SU-DHL-6 (cell line): ENCODE data around the gene OR52D1.

Experiments
- H2AFZ ChIP-seq: fragments of 200-600 bp; sonication (generic); 2 replicates; pipeline ENCODE4 v1.6.1; 2014; ENCODE audit warnings: low read depth, mild to moderate bottlenecking, moderate library complexity, mixed read lengths, antibody characterized with exemption, low read length; ENCODE audit not compliant: severe bottlenecking
- H3F3A ChIP-seq: fragments of 200-600 bp; shearing (Covaris generic); 2 replicates; pipeline ENCODE4 v1.6.0; 2016; ENCODE audit warnings: antibody characterized with exemption, mild to moderate bottlenecking; ENCODE audit not compliant: insufficient read depth
- H3K27ac ChIP-seq: fragments of 200-600 bp; sonication (generic); 2 replicates; pipeline ENCODE4 v1.5.1; 2016; ENCODE audit warnings: low read depth, mild to moderate bottlenecking, low read length, moderate library complexity, mixed read lengths
- H3K27me3 ChIP-seq: fragments of 200-600 bp; sonication (generic), shearing (Covaris generic); 2 replicates; pipeline ENCODE4 v1.6.0; 2014; ENCODE audit warnings: mild to moderate bottlenecking, low read length
- H3K36me3 ChIP-seq: fragments of 200-600 bp; sonication (generic); 2 replicates; pipeline ENCODE4 v1.6.1; 2014; ENCODE audit warnings: mild to moderate bottlenecking, low read length, mixed read lengths
- H3K4me2 ChIP-seq: fragments of 300-600, 200-600 bp; shearing (Covaris generic), sonication (generic); 2 replicates; pipeline ENCODE4 v1.6.0; 2014; ENCODE audit warnings: low read length, low read depth, mild to moderate bottlenecking; ENCODE audit not compliant: poor library complexity, severe bottlenecking
- H3K4me3 ChIP-seq: fragments of 200-600 bp; sonication (generic); 2 replicates; pipeline ENCODE4 v1.5.1; 2014; ENCODE audit warnings: antibody characterized with exemption, low read length, mild to moderate bottlenecking, mixed read lengths; ENCODE audit not compliant: insufficient read depth, poor library complexity, severe bottlenecking
- H3K79me2 ChIP-seq: fragments of 200-600 bp; sonication (generic); 2 replicates; pipeline ENCODE4 v1.6.1; 2014; ENCODE audit warnings: mild to moderate bottlenecking, low read length, moderate library complexity; ENCODE audit not compliant: insufficient read depth
- H3K9ac ChIP-seq: fragments of 200-600 bp; sonication (generic); 2 replicates; pipeline ENCODE4 v1.7.0; 2014; ENCODE audit warnings: mild to moderate bottlenecking, low read length
- H3K9me2 ChIP-seq: fragments of 200-600 bp; sonication (generic); replicated peaks from 2 replicates; pipeline ENCODE4 v1.6.1; 2014; ENCODE audit warnings: low read length; ENCODE audit not compliant: insufficient read depth
- H3K9me3 ChIP-seq: fragments of 200-600 bp; sonication (generic); 2 replicates; pipeline ENCODE4 v1.6.1; 2014; ENCODE audit warnings: low read length, mixed read lengths; ENCODE audit not compliant: insufficient read depth
- H4K20me1 ChIP-seq: fragments of 200-600 bp; sonication (generic); 2 replicates; pipeline ENCODE4 v1.6.1; 2014; ENCODE audit warnings: low read depth, mild to moderate bottlenecking, antibody characterized with exemption, low read length, moderate library complexity, mixed read lengths
- EZH2phosphoT487 ChIP-seq: fragments of 200-600 bp; sonication (generic), shearing (Covaris generic); conservative IDR thresholded peaks from 2 replicates; pipeline ENCODE4 v1.6.1; 2018; ENCODE audit warnings: mild to moderate bottlenecking, antibody characterized with exemption, low read length, moderate library complexity, mixed read lengths
- TF ChIP-seq, protein P1 (sequence below): fragments of 200-600 bp; sonication (generic); IDR thresholded peaks from one replicate; pipeline ENCODE4 v1.5.1; 2017; ENCODE audit warnings: antibody characterized with exemption, mild to moderate bottlenecking, low read length, moderate library complexity; ENCODE audit not compliant: insufficient read depth, poor library complexity, severe bottlenecking

The OR52D1 gene

DNA sequence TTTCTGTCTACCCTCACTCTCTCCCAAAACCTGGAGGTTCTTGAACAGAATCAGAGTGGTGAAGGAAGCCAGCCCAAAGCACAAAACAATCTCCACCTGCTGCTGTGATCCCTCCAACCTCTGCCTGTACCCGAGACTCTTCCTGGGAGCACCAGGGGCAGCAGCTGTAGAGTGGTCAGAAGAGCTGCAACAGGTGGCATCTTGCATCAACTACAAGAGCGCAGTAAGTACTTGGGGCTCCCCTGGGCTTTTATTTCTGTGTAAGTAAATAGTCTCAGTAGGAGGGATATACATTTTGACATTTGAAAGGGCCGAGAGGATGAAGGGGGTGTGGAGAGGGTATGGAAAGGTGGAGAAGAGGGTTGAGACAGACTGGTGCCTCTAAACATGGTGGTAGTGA, 36.3 kb downstream of the OR52D1 start:
- no peak overlapping the region for H3K4me2 ChIP-seq
- no peaks in the 10 kb centered on the region for H3F3A ChIP-seq
- no peak overlapping the region for H3K4me3 ChIP-seq

DNA sequence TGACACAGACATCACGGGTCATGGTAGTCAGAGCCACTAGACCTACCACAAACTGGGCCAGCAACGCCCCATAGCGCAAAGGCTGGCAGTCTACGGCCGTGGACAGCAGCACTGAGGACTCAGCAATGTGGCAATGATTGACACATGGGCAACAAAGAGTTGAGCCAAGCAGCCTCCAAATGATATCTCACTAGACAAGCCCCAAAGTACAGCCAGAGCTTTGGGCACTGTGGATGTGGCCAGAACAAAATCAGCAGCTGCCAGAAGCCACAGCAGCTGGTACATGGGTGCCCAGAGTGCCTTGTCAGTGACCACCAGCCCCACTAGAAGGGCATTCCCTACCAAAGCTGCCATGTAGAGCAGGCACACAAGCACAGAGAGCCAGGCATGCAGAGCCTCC, 39.2 kb downstream of the OR52D1 start:
- Histone ChIP-seq H3K79me2 (no peaks in the 10 kb centered on the region), H3K36me3 (no peaks in the 10 kb centered on the region), H3K4me3 (no peak overlapping the region), H3K27ac (no peak overlapping the region), H2AFZ (no peak overlapping the region), H3K9me2 (no peaks in the 10 kb centered on the region), H4K20me1 (no peaks in the 10 kb centered on the region), H3K9ac (no peak overlapping the region), H3K9me3 (no peaks in the 10 kb centered on the region), H3F3A (no peaks in the 10 kb centered on the region), H3K27me3 (no peaks in the 10 kb centered on the region), H3K4me2 (no peak overlapping the region)
- TF ChIP-seq, protein P1, sequence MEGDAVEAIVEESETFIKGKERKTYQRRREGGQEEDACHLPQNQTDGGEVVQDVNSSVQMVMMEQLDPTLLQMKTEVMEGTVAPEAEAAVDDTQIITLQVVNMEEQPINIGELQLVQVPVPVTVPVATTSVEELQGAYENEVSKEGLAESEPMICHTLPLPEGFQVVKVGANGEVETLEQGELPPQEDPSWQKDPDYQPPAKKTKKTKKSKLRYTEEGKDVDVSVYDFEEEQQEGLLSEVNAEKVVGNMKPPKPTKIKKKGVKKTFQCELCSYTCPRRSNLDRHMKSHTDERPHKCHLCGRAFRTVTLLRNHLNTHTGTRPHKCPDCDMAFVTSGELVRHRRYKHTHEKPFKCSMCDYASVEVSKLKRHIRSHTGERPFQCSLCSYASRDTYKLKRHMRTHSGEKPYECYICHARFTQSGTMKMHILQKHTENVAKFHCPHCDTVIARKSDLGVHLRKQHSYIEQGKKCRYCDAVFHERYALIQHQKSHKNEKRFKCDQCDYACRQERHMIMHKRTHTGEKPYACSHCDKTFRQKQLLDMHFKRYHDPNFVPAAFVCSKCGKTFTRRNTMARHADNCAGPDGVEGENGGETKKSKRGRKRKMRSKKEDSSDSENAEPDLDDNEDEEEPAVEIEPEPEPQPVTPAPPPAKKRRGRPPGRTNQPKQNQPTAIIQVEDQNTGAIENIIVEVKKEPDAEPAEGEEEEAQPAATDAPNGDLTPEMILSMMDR = no peak
- no peak for TF ChIP-seq EZH2phosphoT487

More for the DNA sequence above, 36.3 kb downstream of the OR52D1 start:
- Histone ChIP-seq H3K9ac (no peak overlapping the region), H3K36me3 (no peaks in the 10 kb centered on the region), H3K79me2 (no peaks in the 10 kb centered on the region), H4K20me1 (no peaks in the 10 kb centered on the region), H3K27me3 (no peaks in the 10 kb centered on the region), H2AFZ (no peak overlapping the region), H3K27ac (no peak overlapping the region), H3K9me2 (no peaks in the 10 kb centered on the region), H3K9me3 (no peaks in the 10 kb centered on the region)
- TF ChIP-seq EZH2phosphoT487 = no peak
- TF ChIP-seq, protein P1 = no peak

DNA sequence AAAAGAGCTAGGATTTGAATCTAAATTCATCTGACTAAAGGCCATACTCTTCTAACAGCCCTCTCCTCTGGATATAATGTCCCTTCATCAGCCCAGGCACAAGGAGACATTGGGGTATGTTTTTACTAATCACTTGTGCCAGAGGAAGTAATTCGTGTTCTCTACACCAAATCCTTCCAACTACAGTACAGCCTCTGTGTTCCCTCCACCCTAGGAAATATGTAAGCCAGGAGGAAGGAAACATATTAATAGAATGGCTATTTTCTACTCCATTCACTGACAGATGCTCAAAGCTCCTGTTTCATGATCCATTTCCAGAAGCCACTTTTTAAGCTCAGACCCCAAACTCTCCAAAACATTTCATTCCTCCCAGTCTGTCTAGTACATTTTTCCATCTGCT, 40.0 kb downstream of the OR52D1 start:
- no peaks in the 10 kb centered on the region for H3K36me3 ChIP-seq
- no peaks in the 10 kb centered on the region for H4K20me1 ChIP-seq
- H3F3A ChIP-seq = no peaks in the 10 kb centered on the region
- H3K27ac ChIP-seq = no peak overlapping the region
- no peak overlapping the region for H3K4me2 ChIP-seq
- H2AFZ ChIP-seq = no peak overlapping the region
- H3K9ac ChIP-seq = no peak overlapping the region
- no peaks in the 10 kb centered on the region for H3K9me3 ChIP-seq
- no peaks in the 10 kb centered on the region for H3K9me2 ChIP-seq
- no peaks in the 10 kb centered on the region for H3K27me3 ChIP-seq
- TF ChIP-seq, protein P1 = no peak
- no peak for TF ChIP-seq EZH2phosphoT487
- H3K79me2 ChIP-seq = no peaks in the 10 kb centered on the region
- no peak overlapping the region for H3K4me3 ChIP-seq
